Measurements from ENCODE around the gene PRG3. TPM values are rescaled to one million over a fixed set of nuclear protein-coding genes. Genes with fewer than 3 reads are reported as not detected.

PRG3 gene
- total RNA-seq = not detected

- Histone ChIP-seq H3K36me3 (no peaks in the 10 kb centered on the region), H3K27ac (no peak within 1 kb of the TSS), H3K4me1 (no peaks in the 10 kb centered on the region), H3K9me3 (no peaks in the 10 kb centered on the region), H3K27me3 (no peaks in the 10 kb centered on the region), H3K4me3 (no peak within 1 kb of the TSS)
- no peak for DNase-seq (ENCODE audit: low spot score in 2 of 2)
- TF ChIP-seq EP300 (IDR thresholded peaks at IDR 0.05) (no peak), CTCF (IDR thresholded peaks at IDR 0.05) (no peak), POLR2A (IDR thresholded peaks at IDR 0.05) (no peak)
- WGBS, 2 donors = 62 to 66% methylated on average over 2 of the region's 2 CpGs
Measured at GRCh38 chr11:57380975-57381374, at the start of gene PRG3. Gene PRG3 (minus strand): TSS chr11:57381150. CDS start chr11:57380708, 442 bp downstream.

DNA sequence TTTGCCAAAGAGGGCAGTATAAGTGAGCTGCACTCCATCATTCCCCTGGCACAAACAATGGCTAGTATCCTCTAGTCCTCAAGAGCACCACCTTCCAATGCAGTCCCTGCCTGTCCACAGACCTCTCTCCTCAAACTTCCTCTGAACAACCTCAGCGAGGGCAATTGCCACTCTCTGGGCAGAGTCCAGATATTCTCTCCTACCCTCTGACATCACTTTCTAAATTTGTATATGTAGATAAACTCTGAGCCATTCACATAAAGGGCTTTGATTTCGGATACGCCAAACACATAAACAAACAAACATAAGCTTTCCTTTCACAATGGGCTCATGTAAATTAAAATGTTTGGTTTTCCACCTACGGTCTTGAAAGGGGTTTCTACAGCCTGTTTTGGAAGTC, 49.0 kb upstream of the PRG3 start:
- no peak for DNase-seq (ENCODE audit: low spot score in 2 of 2)
- H3K4me3 ChIP-seq = no peak overlapping the region
- peaks cover 5 to 81% (median 33%) of the 10 kb centered on the region in 4 donors for H3K4me1 ChIP-seq
- H3K27ac ChIP-seq = peak overlapping the region in 1 of 4 donors; percentile 97
- no peaks in the 10 kb centered on the region for H3K36me3 ChIP-seq
- 73 to 75% methylated on average over 4 of the region's 4 CpGs for WGBS, 2 donors
- no peaks in the 10 kb centered on the region for H3K9me3 ChIP-seq
- H3K27me3 ChIP-seq = no peaks in the 10 kb centered on the region
- no peak for TF ChIP-seq CTCF (IDR thresholded peaks at IDR 0.05)
- no peak for TF ChIP-seq EP300 (IDR thresholded peaks at IDR 0.05)
- no peak for TF ChIP-seq POLR2A (IDR thresholded peaks at IDR 0.05)

- H3K36me3 ChIP-seq = peaks cover 0 to 6% (median 0%) of the 10 kb centered on the region in 3 donors
- no peaks in the 10 kb centered on the region for H3K27me3 ChIP-seq
- H3K27ac ChIP-seq = peak overlapping the region; percentile 87 to 97 (median 95)
- WGBS, 2 donors = 93 to 98% methylated on average over 5 of the region's 5 CpGs
- peaks cover 5 to 83% (median 46%) of the 10 kb centered on the region in 4 donors for H3K4me1 ChIP-seq
- H3K9me3 ChIP-seq = no peaks in the 10 kb centered on the region
- no peak overlapping the region for H3K4me3 ChIP-seq
- DNase-seq (ENCODE audit: low spot score in 2 of 2) = no peak
- TF ChIP-seq CTCF (IDR thresholded peaks at IDR 0.05) = no peak
- no peak for TF ChIP-seq POLR2A (IDR thresholded peaks at IDR 0.05)
- no peak for TF ChIP-seq EP300 (IDR thresholded peaks at IDR 0.05)
Measured at GRCh38 chr11:57428643-57429042, 47.7 kb upstream of the PRG3 start.

GRCh38 chr11:57427727-57428082, 46.8 kb upstream of the PRG3 start:
- Histone ChIP-seq H3K27ac (peak overlapping the region; percentile 87 to 97 (median 95)), H3K27me3 (no peaks in the 10 kb centered on the region), H3K36me3 (peaks cover 0 to 14% (median 0%) of the 10 kb centered on the region in 3 donors), H3K9me3 (no peaks in the 10 kb centered on the region), H3K4me1 (peaks cover 5 to 84% (median 46%) of the 10 kb centered on the region in 4 donors), H3K4me3 (peak overlapping the region in 3 of 4 donors; percentile 40 to 68 (median 49))
- DNase-seq (ENCODE audit: low spot score in 2 of 2) = peak; percentile 87 to 94
- 17 to 56% methylated on average over 8 of the region's 8 CpGs for WGBS, 2 donors
- TF ChIP-seq POLR2A (IDR thresholded peaks at IDR 0.05) (peak in 1 of 2 donors; percentile 7), EP300 (IDR thresholded peaks at IDR 0.05) (peak in 1 of 2 donors; percentile 74), CTCF (IDR thresholded peaks at IDR 0.05) (no peak)

DNA sequence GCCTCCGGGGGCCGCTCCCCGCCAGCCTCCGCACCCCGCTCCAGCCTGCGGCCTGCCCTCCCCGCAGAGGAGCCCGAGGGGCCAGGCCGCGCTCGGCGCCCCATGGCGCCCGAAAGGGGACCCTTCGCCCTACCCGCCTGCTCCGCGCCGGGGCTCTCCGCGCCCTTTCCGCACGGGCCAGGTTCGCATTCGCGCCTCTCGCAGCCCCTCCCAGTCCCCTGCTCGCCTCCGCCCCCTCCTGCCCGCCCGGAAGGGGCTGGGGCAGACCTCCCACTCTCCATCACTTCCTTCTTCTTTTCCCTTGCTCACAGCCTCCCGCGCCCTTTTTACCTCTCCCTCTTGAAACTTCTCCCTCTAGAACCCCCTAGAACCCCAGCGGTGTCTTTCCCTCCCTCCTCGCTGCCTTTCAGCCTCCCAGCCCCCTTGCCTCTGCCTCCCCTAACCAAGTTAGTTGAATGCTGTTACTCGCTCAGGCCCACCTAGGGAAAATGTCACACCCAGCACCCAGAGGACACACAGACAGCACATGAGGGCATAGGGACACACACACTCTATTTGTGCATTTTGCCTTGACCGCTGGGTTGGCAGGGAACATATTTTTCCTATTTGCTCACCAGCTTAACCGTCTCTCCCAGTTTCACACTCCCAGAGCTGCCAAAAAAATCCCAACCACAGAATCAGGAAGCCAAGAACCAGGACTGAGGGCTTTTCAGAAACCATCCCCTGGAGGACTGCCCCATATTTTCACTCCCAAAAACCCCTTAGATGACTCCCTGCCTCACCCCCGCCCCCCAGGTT, 46.2 kb upstream of the PRG3 start, which contains the start of gene SLC43A3:
TSS of gene SLC43A3 (minus strand) at position 193 of the 798 bp plus-strand sequence. CDS start 949 bp downstream, outside the sequence.
- Histone ChIP-seq H3K4me1 (peaks cover 5 to 84% (median 43%) of the 10 kb centered on the region in 4 donors), H3K27me3 (no peaks in the 10 kb centered on the region), H3K9me3 (no peaks in the 10 kb centered on the region), H3K36me3 (peaks cover 0 to 19% (median 0%) of the 10 kb centered on the region in 3 donors), H3K27ac (peak within 1 kb of the TSS; percentile 87 to 97 (median 95)), H3K4me3 (peak within 1 kb of the TSS; percentile 34 to 68 (median 44))
- 2% methylated on average over 39 of the region's 39 CpGs for WGBS, 2 donors
- peak; percentile 63 to 86 for DNase-seq (ENCODE audit: low spot score in 2 of 2)
- TF ChIP-seq CTCF (IDR thresholded peaks at IDR 0.05) = no peak
- peak in 1 of 2 donors; percentile 52 for TF ChIP-seq POLR2A (IDR thresholded peaks at IDR 0.05)
- TF ChIP-seq EP300 (IDR thresholded peaks at IDR 0.05) = peak; percentile 13 to 78
